Neural progenitor cell (in vitro differentiated cells): ENCODE results near the gene SLC6A13.

Experiments used
- CTCF ChIP-seq: fragments of 200-600 bp; sonication (generic); IDR thresholded peaks from 2 replicates; pipeline ENCODE4 v1.5.1; 2017; ENCODE audit warnings: antibody characterized with exemption, mild to moderate bottlenecking
- EZH2 ChIP-seq: fragments of 200-600 bp; sonication (generic); IDR thresholded peaks from 2 replicates; pipeline ENCODE4 v1.6.1; 2017; ENCODE audit warnings: antibody characterized with exemption, mild to moderate bottlenecking, moderate library complexity

GRCh38 chr12:179885-180284, 82.8 kb downstream of the SLC6A13 start:
- TF ChIP-seq CTCF (no peak), EZH2 (no peak)
